Psoas muscle (tissue), 8 donors: Measurements from ENCODE around the gene BATF3. TPM values are rescaled to one million over a fixed set of nuclear protein-coding genes. Genes with fewer than 3 reads are reported as not detected.

ENCODE experiments used
- ATAC-seq, 4 donors: fragments of 200-7000 bp; cut with Tn5 transposase; one replicate each; pipeline ENCODE4 v1.9.1; 2020; ENCODE audit warnings: moderate library complexity in 3 of 4, mild to moderate bottlenecking in 2 of 4
- DNase-seq, 2 donors: peaks; one replicate each; pipeline ENCODE4 v3.0.0-alpha.2; 2020
- H3K27ac ChIP-seq: fragments of 200-600 bp; one replicate; pipeline ENCODE4 v1.8.0; 2022
- H3K27me3 ChIP-seq, 3 donors: fragments of 200-600 bp in 1 of 3; one replicate each; pipeline versions ENCODE4 v1.6.1 to v1.8.0; 2013 to 2022; ENCODE audit warnings: low read length in 2 of 3, mild to moderate bottlenecking in 2 of 3, moderate library complexity in 1 of 3; ENCODE audit not compliant: insufficient read depth in 3 of 3
- H3K36me3 ChIP-seq, 2 donors: fragments of 200-600 bp in 1 of 2; one replicate each; pipeline versions ENCODE4 v1.6.1 to v1.8.0; 2013 to 2022; ENCODE audit warnings: low read depth in 1 of 2, mild to moderate bottlenecking in 1 of 2, moderate library complexity in 1 of 2; ENCODE audit not compliant: insufficient read depth in 1 of 2
- H3K4me1 ChIP-seq: fragments of 200-600 bp; one replicate; pipeline ENCODE4 v1.8.0; 2022
- H3K4me3 ChIP-seq: fragments of 200-600 bp; one replicate; pipeline ENCODE4 v1.8.0; 2022; ENCODE audit warnings: mild to moderate bottlenecking
- H3K9me3 ChIP-seq: fragments of 200-600 bp; one replicate; pipeline ENCODE4 v1.8.0; 2022
- WGBS, 3 donors: extraction: QIAGEN DNeasy Blood & Tissue Kit; methylation state at CpG; one replicate each; pipeline versions ENCODE4 v1.1.6 to v1.1.7; 2013; 5-methylcytosine and 5-hydroxymethylcytosine counted together
- intact Hi-C, 2 donors: fragments of 100-400 bp; cut with DNase I; formaldehyde crosslinking; loops; one replicate each; pipeline versions ENCODE4 v1.11.0 to v1.14.2; 2022
- polyA plus RNA-seq, 3 donors: library from polyadenylated mRNA; stranded (reverse); fragments of 200-250 nt; gene quantifications; one replicate each; pipeline ENCODE4 v1.2.3, GENCODE V29; 2013
- total RNA-seq, 4 donors: library from RNA; stranded (reverse); fragmentation: NEBNext Ultra II Directional in 2 of 4; extraction: Animal tissue kit (Norgen Biotek cat#: 25700) in 2 of 4; gene quantifications; one replicate each; pipeline versions ENCODE4 v1.2.1 to v1.2.4, GENCODE V29; 2021 to 2023
- TF ChIP-seq, protein P1 (sequence below): fragments of 200-600 bp; IDR thresholded peaks from one replicate; pipeline ENCODE4 v1.8.0; 2022; ENCODE audit warnings: antibody characterized with exemption
- donor health status: healthy with polysubstance abuse.
- donor health status: DM: no; HTN: no; CAD: no; lungs with moderate emphysema.
- donor health status: Bipolar disorder and iron deficiency.
- donor health status: healthy.
- donor health status: DM: yes; HTN: yes; CAD: no.
- donor health status: DM: no; HTN: no; CAD: no.
- donor health status: DM: no; HTN: no; CAD: no.
- donor health status: DM: yes; HTN: yes; CAD: no.

The BATF3 gene
- total and polyA plus RNA-seq, 7 donors: 0.03 to 2.9 (median 0.84) TPM

DNA sequence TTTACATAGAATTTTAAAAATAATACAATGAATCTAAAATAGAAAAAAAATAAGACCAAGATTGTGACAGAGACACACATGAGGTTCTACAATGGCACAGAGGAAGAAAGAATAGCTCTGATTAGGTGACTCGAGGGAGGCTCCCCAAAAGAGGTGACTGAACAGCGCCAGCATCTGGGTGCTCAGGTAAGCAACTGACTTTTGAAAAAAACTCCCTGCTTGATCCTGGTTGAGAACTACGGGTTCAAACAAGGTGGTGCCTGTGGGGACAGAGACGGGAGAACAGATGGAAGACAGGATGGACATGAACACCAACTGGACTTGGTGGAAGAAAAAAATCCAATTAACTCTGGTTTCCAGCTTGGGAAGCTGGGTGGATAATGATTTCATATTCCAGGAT lies 22.5 kb downstream of the BATF3 start:
- 61 to 72% (median 71%) methylated on average over 4 of the region's 4 CpGs for WGBS, 3 donors
- DNase-seq (no peak), ATAC-seq (no peak)
- no peak overlapping the region for H3K4me3 ChIP-seq
- H3K27ac ChIP-seq: no peak overlapping the region
- TF ChIP-seq, protein P1, sequence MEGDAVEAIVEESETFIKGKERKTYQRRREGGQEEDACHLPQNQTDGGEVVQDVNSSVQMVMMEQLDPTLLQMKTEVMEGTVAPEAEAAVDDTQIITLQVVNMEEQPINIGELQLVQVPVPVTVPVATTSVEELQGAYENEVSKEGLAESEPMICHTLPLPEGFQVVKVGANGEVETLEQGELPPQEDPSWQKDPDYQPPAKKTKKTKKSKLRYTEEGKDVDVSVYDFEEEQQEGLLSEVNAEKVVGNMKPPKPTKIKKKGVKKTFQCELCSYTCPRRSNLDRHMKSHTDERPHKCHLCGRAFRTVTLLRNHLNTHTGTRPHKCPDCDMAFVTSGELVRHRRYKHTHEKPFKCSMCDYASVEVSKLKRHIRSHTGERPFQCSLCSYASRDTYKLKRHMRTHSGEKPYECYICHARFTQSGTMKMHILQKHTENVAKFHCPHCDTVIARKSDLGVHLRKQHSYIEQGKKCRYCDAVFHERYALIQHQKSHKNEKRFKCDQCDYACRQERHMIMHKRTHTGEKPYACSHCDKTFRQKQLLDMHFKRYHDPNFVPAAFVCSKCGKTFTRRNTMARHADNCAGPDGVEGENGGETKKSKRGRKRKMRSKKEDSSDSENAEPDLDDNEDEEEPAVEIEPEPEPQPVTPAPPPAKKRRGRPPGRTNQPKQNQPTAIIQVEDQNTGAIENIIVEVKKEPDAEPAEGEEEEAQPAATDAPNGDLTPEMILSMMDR: no peak
- H3K9me3 ChIP-seq: no peaks in the 10 kb centered on the region
- no peaks in the 10 kb centered on the region for H3K36me3 ChIP-seq
- intact Hi-C loops: no loop called here
- H3K27me3 ChIP-seq: peaks cover 0 to 3% (median 0%) of the 10 kb centered on the region in 3 donors
- no peaks in the 10 kb centered on the region for H3K4me1 ChIP-seq

DNA sequence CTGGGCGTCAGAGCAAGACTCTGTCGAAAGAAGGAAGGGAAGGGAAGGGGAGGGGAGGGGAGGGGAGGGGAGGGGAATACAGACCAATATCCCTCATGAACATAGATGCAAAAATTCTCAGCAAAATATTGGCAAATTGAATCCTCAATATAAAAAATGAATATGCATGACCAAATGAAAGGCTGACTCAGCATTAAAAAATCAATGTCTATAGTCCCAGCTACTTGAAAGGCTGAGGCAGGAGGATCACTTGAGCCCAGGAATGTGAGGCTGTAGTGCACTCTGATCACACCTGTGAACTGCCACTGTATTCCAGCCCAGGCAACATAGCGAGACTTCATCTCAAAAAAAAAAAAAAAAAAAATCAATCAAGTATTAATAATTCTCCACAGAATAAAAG lies 24.0 kb downstream of the BATF3 start:
- no peaks in the 10 kb centered on the region for H3K4me1 ChIP-seq
- intact Hi-C loops: no loop called here
- 77 to 91% (median 86%) methylated on average over 3 of the region's 3 CpGs for WGBS, 3 donors
- ATAC-seq: no peak
- H3K27me3 ChIP-seq: peaks cover 0 to 3% (median 0%) of the 10 kb centered on the region in 3 donors
- H3K4me3 ChIP-seq: no peak overlapping the region
- no peaks in the 10 kb centered on the region for H3K9me3 ChIP-seq
- TF ChIP-seq, protein P1: no peak
- no peak for DNase-seq
- H3K27ac ChIP-seq: no peak overlapping the region
- H3K36me3 ChIP-seq: no peaks in the 10 kb centered on the region

DNA sequence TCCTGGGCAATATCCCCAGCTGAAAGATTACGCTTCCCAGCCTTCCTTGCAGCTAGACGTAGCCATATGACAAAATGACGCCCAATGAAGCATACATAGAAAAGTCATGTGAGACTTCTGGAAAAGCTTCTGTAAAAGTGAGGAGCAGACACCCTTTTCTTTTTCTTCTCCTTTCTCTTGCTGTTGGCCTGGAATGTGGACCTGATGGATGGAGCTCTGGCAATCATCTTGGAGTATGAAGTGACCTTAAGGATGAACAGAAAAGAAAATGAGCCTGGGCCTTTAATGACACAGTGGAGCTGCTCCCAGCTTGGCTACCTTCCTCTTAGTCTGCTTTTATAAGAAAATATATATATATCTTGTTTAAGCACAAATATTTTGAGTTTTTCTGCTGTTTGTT lies 24.8 kb downstream of the BATF3 start:
- peaks cover 0 to 5% (median 0%) of the 10 kb centered on the region in 3 donors for H3K27me3 ChIP-seq
- DNase-seq (no peak), ATAC-seq (no peak)
- H3K36me3 ChIP-seq: no peaks in the 10 kb centered on the region
- H3K9me3 ChIP-seq: no peaks in the 10 kb centered on the region
- TF ChIP-seq, protein P1: no peak
- no peak overlapping the region for H3K4me3 ChIP-seq
- no peak overlapping the region for H3K27ac ChIP-seq
- 97 to 100% (median 99%) methylated on average over 3 of the region's 3 CpGs for whole genome bisulfite sequencing, 3 donors
- intact Hi-C loops: no loop called here
- H3K4me1 ChIP-seq: no peaks in the 10 kb centered on the region

DNA sequence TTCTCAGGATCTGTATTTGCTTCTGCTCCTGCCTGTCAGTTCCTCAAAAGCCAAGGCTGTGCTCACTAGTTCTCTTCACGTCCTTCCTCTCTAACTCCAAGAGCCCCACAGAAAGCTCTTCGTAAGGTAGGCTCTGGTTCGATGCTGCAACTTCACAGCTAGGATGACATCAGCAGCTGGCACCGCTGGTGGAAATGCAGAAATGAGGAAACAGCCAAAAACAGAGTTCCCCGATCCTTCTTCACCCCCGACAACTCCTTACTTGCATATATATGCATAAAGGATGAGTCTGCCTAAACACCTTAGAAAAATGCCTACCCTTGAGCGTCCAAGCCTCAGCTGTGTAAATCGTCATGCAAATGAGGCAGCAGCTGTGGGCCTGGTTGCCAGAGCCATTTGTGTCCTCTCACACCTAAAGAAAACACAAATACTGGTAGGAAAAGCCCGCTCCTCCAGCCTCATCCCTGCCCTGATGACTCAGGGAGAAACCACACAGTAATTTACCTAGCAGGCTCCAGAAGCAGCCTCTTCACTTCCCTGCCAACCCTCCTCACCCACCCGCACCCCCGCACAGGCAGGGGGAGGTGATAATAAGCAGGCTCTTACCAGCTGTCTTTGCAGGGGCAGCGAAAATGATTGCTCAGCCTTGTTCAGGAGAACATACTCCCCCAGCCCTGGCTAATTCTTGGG lies 28.2 kb downstream of the BATF3 start:
- Histone ChIP-seq H3K9me3 (no peaks in the 10 kb centered on the region), H3K4me3 (no peak overlapping the region), H3K4me1 (peaks cover 7% of the 10 kb centered on the region), H3K27ac (no peak overlapping the region), H3K27me3 (peaks cover 0 to 6% (median 0%) of the 10 kb centered on the region in 3 donors), H3K36me3 (no peaks in the 10 kb centered on the region)
- ATAC-seq (peak in 1 of 4 donors; percentile 24), DNase-seq (peak in 1 of 2 donors; percentile 31)
- TF ChIP-seq, protein P1: no peak
- WGBS, 3 donors: 23 to 35% (median 24%) methylated on average over 12 of the region's 12 CpGs
- intact Hi-C loops: no loop called here

DNA sequence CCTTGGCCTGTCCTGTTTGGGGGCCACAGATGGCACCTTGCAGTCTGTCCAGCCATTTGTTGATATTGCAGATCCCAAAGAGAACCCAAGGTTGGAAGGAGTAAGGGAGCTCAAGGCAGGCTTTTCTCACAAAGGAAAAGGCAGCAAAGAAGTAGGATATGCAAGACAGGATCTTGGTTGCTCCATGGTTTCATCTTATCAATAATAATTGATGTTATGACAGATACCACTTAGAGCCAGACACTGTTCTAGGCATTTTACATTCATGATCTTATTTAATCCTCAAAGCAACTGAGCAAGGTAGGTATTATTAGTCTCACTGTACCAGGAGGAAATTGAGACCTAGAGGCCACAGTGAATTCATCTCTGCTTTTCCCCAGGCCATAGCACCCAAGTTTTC lies 28.8 kb downstream of the BATF3 start:
- Histone ChIP-seq H3K36me3 (no peaks in the 10 kb centered on the region), H3K27me3 (peaks cover 0 to 6% (median 0%) of the 10 kb centered on the region in 3 donors), H3K27ac (no peak overlapping the region), H3K4me1 (peaks cover 7% of the 10 kb centered on the region), H3K4me3 (no peak overlapping the region), H3K9me3 (no peaks in the 10 kb centered on the region)
- ATAC-seq (no peak), DNase-seq (no peak)
- intact Hi-C loops: no loop called here
- TF ChIP-seq, protein P1: no peak
